ENCODE data around the gene TMEM158.

GRCh38 chr3:45224824-45225464 is 1.1 kb downstream of the TMEM158 start:
- TF ChIP-seq POLR2AphosphoS5 (IDR thresholded peaks at IDR 0.05; ENCODE audit: low read depth, low read length) (no peak), REST (IDR thresholded peaks at IDR 0.05; ENCODE audit: insufficient read depth in 1 of 2, low read depth in 2 of 2, low read length in 1 of 2) (no peak)
- TF ChIP-seq, protein P1, sequence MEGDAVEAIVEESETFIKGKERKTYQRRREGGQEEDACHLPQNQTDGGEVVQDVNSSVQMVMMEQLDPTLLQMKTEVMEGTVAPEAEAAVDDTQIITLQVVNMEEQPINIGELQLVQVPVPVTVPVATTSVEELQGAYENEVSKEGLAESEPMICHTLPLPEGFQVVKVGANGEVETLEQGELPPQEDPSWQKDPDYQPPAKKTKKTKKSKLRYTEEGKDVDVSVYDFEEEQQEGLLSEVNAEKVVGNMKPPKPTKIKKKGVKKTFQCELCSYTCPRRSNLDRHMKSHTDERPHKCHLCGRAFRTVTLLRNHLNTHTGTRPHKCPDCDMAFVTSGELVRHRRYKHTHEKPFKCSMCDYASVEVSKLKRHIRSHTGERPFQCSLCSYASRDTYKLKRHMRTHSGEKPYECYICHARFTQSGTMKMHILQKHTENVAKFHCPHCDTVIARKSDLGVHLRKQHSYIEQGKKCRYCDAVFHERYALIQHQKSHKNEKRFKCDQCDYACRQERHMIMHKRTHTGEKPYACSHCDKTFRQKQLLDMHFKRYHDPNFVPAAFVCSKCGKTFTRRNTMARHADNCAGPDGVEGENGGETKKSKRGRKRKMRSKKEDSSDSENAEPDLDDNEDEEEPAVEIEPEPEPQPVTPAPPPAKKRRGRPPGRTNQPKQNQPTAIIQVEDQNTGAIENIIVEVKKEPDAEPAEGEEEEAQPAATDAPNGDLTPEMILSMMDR (IDR thresholded peaks at IDR 0.05), result peak; percentile 86

Measured in Panc1 (cell line).